NCI-H1105 (cell line): ENCODE measurements around the gene PTPRD.
A peak's percentile ranks its signal among the peaks of the same experiment; 100 is the strongest.

ENCODE experiments used
- DNase-seq: peaks from one replicate; lab custom pipeline; 2025; lab: John Stamatoyannopoulos, UW

PTPRD gene

DNA sequence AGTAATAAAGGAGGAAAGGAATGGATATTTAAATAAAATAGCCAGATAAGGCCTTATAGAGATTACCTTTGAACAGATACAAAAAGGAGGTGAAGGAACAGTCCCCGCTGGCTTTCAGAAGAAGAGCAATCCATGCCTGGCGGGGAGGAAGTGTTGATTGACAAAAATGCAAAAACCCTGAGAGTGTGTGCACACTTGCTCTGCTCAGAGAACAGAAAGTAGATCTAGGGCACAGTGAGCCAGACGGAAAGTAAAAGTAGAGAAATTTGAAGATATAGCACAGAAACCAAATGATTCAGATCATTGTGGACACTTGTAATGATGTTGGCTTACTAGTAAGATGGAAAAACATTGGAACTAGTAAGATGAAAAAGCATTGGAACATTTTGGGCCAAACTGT, 720.6 kb downstream of the PTPRD start:
- no peak for DNase-seq

DNA sequence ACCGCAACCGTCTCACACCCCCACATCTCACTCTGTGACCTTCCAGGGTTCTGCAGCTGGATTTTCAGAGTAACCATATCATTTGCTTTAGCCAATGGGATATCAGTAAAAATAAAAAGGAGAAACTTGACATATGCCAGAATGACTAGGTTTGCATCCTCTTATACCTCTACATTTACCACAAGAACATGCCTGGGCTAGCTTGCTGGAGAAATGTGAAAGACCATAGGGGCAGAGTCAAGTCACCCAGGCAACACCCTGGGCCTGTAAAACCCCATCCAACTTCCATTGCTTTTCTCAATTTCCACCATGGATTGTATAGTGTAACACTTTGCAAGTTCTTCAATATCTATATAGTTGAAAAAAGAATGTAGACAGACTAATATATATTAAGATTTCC, 731.1 kb downstream of the PTPRD start:
- DNase-seq = no peak

DNA sequence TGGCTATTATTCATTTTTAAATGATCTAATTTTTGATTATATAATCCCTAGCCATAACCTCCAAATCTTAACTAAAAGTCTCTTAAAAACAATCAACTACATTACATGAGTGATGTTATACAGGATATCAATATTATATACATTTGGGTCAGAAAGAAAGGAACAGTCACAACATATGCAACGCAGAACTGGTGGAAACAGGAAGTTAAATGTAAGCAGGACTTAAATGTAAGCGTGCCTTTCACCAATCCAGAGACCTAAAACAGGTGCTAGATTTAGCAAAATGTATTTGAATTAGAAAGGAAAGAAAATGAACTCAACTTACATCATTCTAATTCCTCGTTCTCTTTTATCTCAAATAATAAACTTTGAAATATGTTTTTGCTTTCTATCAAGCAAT, 738.5 kb downstream of the PTPRD start:
- no peak for DNase-seq

DNA sequence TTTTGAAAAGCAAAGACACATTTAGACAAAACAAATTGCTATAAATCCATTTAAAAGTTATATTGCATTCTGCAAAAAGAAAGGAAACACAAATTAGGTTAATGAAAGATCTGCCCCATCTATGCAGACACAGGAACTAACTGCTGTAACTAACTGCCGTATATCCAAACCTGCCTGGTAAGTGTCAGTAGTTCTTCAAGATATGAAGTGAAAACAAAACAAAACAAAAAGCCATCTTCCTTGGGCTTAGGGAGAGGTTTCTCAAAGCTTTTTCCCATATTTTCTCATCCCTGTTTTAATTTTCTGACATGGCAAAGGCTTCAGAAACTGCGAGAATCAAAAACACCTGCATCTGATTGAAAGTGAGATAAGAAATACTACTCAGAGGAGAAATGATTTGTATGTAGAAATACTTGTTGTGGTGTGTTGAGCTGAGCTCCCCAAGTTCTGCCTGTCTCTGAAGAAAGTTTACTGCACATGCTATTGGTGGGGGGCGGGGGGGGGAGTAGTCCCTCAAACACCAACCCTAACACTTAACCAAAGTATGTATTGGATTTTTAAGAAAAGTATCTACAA, 750.5 kb downstream of the PTPRD start:
- no peak for DNase-seq

DNA sequence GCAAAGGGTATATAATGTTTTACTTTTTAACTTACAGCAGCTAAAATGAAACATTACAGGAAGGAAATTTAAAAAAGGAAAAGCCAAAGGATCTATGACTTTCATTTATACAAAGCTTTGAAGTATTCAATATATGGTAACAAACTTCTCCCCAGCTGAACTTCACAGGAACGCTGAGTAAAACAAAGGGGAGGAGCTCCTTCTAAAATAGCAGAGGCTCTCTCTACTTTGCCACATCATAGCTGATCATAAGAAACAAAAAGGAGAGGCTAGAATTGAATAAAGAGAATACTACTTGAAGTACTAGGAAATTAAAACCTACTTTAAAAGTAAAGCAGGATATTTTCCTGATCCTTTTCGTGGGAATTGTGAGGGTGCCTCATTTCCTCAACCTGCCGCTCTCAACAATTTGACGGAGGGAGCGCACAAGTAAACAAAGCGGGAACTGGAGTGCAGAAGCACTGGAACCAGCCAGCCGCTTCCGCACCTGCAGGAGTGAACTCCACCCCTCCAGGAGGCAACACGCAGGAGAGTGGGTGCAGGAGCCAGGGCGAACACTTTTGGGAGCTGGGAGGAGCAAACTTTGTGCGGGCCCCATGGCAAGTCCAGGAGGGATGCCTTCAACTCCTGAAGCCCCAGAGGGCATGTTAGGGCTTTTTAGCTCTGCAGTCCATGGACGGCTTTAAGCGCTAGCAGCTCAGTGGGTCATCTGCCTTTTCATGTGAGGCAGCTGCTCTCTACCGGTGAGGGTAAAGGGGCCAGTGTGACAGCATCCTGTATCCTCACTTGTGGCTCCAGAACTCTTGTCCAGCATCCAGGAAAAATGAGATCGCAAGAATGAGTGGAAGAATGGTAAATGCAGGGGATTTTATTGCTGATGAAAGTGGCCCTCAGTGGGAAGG, 757.4 kb downstream of the PTPRD start:
- no peak for DNase-seq

DNA sequence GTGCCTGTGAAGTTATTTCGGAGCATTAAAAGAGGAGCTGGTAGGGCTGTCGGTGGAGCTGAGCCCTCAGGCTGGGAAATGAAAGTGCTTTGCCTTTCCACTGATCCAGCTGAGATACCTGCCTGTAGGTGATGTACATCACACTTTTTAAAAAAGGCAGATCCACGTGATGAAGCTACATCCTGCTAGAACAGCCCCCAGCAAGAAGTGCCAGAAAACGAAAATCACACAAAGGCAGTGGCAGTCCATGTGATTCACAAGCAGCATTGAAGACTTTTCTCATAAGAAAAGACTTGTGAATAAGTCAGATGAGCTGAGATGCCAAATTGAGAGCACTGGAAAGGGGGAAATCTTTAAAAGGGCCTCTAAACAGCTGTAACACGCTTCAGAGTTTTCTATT, 765.1 kb downstream of the PTPRD start:
- no peak for DNase-seq

DNA sequence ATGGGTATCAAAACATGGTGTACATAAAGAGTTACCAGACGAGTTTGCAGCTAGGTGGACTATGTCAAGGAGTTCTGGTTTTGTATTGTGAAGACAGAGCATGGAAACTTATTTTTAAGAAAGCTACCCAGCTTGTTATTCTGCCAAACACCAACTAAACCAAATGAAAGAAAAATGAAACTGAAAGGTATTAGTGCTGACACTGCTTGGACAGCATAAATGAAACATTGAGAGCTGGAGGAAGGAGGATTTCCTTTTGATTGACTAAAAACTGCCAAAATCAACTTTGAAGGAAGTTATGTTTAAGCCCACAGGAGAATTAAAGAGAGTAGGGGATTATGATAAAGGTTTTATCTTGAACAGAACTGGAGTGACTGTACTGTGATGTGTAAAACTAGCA, 766.2 kb downstream of the PTPRD start:
- no peak for DNase-seq

DNA sequence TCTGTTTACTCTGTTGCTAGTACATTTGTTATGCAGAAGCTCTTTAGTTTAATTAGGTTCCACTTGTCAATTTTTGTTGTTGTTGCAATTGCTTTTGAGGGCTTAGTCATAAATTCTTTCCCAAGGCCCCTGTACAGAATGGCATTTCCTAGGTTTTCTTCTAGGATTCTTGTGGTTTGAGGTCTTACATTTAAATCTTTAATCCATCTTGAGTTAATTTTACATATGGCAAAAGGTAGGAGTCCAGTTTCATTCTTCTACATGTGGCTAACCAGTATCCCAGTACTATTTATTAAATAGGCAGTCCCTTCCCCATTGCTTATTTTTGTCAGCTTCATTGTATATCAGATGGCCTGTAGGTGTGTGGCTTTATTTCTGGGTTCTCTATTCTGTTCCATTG, 792.4 kb downstream of the PTPRD start:
- no peak for DNase-seq

DNA sequence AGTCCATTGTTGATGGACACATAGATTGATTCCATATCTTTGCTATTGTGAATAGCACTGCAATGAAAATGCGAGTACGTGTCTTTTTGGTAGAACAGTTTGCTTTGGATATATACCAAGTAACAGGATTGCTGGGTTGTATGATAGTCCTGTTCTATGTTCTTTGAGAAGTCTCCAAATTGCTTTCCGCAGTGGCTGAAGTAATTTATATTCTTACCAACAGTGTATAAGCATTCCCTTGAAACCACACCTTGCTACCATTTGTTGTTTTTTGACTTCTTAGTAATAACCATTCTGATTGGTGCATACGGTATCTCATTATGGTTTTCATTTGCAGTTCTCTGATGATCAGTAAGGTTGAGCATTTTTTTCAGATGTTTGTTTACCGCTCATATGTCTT, 792.9 kb downstream of the PTPRD start:
- DNase-seq = no peak

DNA sequence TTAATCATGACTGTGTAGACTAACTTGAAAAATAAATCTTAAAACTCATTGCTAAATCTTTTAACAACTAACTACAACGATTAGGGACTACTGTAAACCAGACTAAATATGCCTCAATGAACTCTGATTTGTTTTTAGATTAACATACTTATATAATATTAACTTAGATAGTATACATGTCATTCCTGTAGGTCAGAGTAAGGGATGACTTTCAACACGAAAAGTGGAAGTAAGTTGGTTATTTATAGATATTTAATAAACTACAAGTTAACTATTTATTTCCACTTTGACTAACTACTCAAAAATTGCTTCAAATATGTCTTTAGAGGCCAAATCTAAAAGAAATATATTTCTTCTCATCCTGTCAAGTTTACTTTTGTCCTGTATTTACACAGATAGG, 795.6 kb downstream of the PTPRD start:
- DNase-seq = no peak

DNA sequence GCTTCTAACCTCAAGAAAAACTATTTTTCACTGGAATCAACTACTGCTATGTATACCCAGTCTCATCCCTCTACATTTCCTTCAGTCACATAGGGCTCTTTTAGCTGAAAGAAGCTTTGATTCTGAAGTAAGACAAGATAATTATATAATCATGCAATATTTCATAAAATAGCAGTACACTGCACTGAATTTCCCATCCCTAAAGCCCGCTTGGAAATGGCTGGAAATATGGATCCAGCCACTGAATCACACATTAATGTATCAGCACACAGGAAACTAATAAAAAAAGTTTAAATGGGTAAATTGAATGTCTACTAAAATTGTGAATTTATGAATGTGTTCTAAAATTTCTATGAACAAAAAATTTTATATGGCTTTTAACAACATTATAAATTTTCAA, 808.7 kb downstream of the PTPRD start:
- DNase-seq = no peak

DNA sequence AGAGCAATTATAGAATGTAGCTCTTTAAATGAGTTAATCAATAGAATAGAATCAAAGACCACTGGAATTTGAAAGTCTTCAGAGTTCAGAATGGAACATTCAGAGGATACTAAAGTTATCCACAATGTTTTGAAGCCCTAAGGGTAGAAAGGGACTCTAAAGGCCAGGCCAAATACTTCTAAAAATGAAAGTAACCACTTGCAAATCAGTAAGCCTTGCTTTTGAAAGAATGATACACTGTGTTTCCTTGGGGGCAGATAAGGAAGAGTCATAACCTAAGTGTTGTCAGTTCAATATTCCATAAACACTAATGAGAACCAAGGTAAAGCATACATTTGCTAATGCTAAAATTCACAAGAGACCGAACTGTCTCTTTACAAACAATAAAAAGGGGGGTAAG, 813.5 kb downstream of the PTPRD start:
- DNase-seq = no peak

DNA sequence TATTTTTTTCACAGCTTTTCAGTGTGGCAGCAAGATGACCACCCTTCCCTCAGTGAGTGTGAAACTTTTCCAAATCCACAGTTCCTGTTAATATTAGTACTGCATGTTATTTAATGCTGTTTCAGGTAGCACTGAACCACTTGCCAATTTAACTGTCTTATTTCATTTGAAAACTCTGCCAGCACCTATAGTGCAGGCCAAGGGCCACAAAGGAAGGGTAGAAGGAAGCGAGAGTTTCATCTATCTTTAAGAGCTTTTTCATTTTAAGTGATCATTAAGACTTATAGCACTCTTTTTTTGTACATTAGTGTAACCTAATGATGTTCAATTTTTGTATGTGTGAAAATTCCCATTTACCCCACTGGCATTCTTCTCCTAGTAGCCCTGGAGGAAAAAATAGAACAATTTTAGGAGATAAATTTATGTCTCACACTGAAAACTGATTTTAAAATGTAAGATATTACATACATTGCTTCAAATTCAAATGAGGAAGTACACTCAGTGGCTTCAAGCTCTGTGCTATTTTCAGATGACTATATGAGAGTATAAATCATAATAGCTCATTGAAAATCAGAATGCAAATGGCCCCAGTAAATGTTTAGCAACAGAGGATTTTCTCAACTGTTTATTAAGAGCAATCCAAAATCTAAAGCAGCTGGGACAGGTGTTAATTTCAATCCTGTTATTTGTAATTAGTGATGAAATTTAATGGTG, 820.5 kb downstream of the PTPRD start:
- no peak for DNase-seq

DNA sequence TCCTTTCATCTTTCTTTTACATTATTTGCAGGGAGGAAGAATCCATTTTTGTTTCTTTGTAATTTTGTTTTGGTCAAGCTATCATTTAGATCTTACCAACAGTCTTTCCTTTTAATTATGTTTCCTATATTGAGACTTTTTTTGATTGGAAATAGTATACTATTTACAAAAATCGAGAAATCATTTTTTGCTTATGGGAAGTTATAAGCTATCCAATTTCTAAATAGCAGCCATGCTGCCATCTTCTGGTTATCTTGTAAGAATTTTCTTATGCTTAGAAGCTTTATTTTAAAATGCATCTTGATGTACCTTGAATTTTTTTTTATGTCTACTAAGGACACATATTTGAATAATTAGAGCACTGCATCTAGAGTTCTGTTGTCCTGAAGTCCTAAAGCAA, 821.2 kb downstream of the PTPRD start:
- DNase-seq = peak; percentile 47

DNA sequence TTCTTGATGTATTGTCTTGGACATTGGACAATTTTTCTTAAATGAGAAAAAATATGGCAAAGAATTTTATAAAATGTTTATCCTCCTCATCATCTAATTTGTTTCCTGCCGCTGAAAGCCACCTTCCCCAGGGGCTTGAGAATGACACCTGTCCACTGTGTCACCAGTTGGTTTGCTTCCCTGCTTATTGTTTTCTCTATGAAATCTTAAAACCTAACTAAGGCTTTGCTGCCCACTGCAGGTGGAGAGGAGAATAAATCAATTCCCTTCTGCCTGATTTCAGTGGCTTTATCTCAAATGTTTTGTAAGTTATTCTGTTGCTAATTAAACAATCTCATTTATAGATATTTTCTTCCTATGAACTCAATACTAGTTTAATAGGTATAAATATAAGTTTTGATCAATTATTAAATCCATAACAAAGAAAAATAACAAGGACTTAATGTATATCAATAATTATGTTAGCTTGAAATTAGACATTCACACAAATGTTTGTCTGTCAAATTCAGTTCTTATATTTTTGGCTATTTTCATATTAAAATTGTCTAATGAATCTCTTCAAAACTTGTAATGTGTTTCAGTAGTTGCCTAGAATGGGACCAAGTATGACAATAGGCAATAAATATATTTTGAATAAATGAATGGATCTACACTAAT, 822.5 kb downstream of the PTPRD start:
- peak; percentile 67 for DNase-seq

DNA sequence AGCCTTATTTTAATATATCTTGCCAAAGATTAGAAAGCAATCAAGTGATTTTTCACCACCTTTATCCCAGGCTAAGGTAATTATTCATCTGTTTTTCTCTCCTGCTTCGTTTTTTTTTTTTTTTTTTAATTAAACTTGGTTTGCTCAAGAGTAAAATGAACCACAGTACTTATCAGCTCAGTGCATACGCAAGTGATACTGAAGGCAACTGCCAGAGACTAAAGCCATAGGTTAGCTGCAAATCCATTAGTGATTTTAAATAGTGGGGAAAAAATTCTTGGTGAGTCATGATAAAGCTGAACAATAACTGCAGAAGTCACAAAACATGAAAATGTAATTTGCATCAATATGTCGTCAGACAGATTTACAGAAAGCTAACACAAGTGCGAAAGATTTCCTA, 829.1 kb downstream of the PTPRD start:
- DNase-seq = no peak

DNA sequence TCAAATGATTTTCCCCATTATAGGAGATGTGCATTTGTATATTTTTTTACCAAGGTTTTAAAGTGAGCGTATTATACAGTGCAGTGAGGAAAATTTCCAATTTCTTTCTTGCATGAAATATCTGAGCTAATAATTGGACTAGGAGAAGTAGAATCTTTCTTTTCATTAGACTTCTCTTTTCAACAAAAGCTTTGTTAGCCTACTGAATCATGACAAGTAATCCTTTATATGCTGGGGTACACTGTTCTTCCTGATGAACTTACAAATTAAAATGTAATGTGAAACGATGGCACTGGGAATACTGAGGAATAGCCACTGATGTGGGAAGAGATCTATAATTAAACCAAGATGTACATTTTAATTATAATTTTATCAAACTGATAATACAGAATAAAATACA, 829.6 kb downstream of the PTPRD start:
- DNase-seq = no peak

DNA sequence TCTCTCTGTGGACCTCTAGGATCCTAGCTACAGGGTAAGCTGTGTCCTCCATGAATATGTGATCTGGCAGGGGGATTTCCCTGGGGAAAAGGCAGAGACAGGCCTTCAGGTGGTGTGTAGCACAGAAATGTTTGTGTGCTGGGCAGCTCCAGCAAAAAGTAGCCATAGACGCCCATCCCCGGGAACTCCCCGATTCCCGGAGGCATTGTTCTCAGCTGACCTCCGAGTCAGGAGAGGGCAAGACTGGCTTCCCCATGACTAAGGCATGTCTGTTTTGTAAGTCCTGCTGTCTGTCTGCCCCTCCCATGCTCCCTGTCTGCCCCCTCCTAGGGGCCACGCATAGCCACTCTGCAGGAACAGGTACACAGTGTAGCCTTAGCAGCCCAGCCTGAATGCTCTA, 834.5 kb downstream of the PTPRD start:
- no peak for DNase-seq

DNA sequence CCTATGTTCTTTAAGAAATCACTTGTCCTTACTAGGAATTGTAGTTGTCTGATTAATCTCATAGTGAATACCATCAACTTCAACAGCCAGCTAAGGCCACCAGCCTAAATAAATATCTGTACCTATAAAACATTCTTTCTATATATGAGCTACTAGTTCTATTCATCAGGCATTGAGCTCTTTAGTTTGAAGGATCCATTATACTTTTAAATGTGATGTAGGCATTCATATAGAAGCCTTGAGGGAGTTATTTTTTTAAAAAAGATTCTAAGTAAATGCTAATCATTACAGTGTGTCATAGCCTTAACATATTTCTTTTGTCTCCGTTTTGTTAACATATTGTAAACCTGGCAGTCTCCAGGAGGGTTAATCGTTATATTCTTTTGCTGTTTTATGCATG, 838.3 kb downstream of the PTPRD start:
- DNase-seq = no peak

DNA sequence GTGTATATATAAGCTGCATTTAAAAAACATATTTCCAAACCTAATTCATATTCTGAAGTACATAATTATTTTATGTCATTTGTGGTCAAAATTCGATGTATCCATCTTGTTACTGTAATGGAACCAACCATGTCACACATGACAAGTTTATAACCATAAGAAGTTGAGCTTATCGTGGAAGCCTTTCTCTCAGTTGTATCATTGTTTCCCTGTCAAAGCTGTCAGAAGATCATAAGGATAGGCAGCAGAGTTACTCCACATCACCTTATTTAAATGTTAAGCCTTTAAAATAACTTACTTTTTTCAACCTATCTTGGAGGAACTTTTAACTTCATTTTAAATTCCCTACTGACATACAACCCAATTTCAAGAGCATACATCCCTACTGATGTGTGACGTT, 841.5 kb downstream of the PTPRD start:
- DNase-seq = no peak

DNA sequence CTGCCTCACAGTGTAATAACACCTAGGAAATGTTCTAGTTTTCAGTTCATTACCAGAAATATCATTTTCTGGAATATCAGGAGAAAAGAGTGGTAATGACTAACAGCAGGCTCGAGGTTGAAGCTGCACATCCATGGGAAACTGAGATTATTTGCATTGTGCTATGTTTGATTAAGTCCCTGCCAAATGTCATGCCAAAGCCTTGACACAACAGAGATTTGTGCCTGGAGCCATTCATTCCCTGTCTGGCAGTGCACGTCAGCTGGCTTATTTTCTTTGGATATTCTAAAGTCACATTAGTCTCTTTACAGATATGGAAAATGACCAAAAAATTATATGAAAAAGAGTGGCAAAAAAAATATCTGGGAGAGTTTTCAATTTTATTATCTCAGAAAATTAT, 848.0 kb downstream of the PTPRD start:
- no peak for DNase-seq

DNA sequence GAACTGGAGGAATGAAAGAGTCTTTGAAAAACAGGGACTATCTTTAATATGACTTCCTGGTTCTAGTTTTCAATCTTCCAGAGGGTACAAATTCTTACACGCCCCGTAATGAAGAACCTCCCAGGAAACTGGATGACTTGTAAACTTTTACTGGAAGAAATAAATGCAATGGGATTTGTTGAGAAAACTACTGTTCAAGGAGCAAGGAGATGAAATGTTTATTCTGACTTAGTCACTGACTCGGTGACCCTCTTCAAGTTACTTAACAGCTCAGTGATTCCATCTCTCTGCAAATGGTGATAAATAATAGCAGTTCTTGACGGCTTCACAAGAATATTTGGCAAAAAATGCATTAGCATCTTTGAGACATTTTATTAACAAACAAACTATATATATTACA, 858.6 kb downstream of the PTPRD start:
- no peak for DNase-seq

DNA sequence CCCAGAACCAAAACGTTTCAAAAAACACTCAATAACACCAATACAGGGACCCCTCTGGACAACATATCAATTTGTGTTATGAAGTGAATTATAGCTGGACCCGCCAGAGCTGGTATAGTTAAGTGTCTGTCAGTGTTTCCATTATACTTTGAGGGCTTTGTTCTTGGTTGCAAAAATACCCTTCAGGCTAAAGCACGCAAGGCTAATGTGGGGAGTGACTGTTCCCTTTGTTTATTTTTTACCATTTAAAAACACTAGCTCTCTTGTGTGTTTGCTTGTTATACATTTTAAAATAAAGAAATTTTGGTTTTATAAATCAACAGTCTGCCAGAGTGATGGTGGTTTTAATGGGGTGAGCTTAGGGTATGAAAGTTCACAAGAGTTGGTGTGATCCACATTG, 859.5 kb downstream of the PTPRD start:
- DNase-seq = no peak
